NCI-H524 treated with DMSO at 0.1 percent for 48 hours (cell line): ENCODE results near the gene NEDD4L.
"Not testable (repeated sequence)": the region's sequence is repeated elsewhere in the genome, so short reads cannot be mapped to it uniquely, and the experiment has no call there.

Source experiments
- DNase-seq: peaks from one replicate; lab custom pipeline; 2025; lab: John Stamatoyannopoulos, UW

NEDD4L gene

GRCh38 chr18:58267493-58267892, 223.5 kb downstream of the NEDD4L start:
- DNase-seq: no peak

GRCh38 chr18:58268849-58269248, 224.8 kb downstream of the NEDD4L start:
- DNase-seq: no peak

- no peak for DNase-seq
These were observed 225.9 kb downstream of the NEDD4L start for GRCh38 chr18:58269931-58270330.

GRCh38 chr18:58270396-58270795, 226.4 kb downstream of the NEDD4L start:
- no peak for DNase-seq

- DNase-seq: no peak
These were observed 227.7 kb downstream of the NEDD4L start for GRCh38 chr18:58271770-58272169.

GRCh38 chr18:58272209-58272608, 228.2 kb downstream of the NEDD4L start:
- DNase-seq: no peak

GRCh38 chr18:58272779-58273435, 228.9 kb downstream of the NEDD4L start:
- DNase-seq: no peak

GRCh38 chr18:58275176-58275575, 231.2 kb downstream of the NEDD4L start:
- no peak for DNase-seq

- DNase-seq: peak; percentile 47
These were observed 233.0 kb downstream of the NEDD4L start for GRCh38 chr18:58276789-58277739.

GRCh38 chr18:58279504-58280175, 235.6 kb downstream of the NEDD4L start:
- DNase-seq: no peak

GRCh38 chr18:58280191-58280590, 236.2 kb downstream of the NEDD4L start:
- DNase-seq: no peak

- not testable (repeated sequence) for DNase-seq
These were observed 238.8 kb downstream of the NEDD4L start for GRCh38 chr18:58282872-58283271.

GRCh38 chr18:58284699-58285448, 240.8 kb downstream of the NEDD4L start:
- DNase-seq: no peak

- DNase-seq: no peak
These were observed 241.6 kb downstream of the NEDD4L start for GRCh38 chr18:58285449-58286130.

GRCh38 chr18:58286632-58287352, 242.8 kb downstream of the NEDD4L start:
- DNase-seq: no peak

- DNase-seq: no peak
These were observed 243.6 kb downstream of the NEDD4L start for GRCh38 chr18:58287353-58288274.

- no peak for DNase-seq
These were observed 245.1 kb downstream of the NEDD4L start for GRCh38 chr18:58288921-58289797.

- DNase-seq: no peak
These were observed 246.2 kb downstream of the NEDD4L start for GRCh38 chr18:58290116-58290695.
